HG03066 (cell line): ENCODE results near the gene NR4A2.
A peak's percentile ranks its signal among the peaks of the same experiment; 100 is the strongest.
"Not testable (repeated sequence)": the region's sequence is repeated elsewhere in the genome, so short reads cannot be mapped to it uniquely, and the experiment has no call there.

Experiments
- ATAC-seq: cut with Tn5 transposase; IDR thresholded peaks from one replicate; pipeline ENCODE4 v1.9.1; 2021; ENCODE audit warnings: low read depth; ENCODE audit not compliant: unreplicated experiment

The NR4A2 gene

DNA sequence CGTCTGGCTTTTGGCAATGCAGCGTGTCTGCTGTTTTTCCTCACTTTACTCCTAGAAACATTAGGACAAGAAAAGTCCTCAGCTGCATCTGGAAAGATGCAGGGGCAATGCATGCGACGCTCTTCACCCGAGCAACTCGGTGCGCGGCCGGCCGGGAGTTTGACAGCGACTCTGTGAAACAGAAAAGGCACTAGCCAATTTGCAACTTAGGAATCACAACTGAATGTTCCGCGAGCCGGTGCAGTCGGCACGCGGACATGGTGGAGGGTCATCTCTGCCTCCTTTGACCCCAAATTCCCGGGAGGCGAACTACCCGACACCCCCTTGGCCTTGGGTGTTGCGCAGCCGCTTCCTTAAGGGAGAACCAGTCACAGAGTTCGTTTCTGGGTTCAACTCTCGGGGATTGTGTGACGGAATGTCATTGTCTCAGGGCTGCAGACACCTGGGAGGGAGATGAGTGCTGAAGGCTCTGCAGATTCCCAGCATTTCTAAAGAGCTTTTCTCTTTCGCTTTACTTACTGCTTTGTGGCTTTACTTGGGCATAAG lies 9.8 kb downstream of the NR4A2 start:
- ATAC-seq: peak; percentile 1

DNA sequence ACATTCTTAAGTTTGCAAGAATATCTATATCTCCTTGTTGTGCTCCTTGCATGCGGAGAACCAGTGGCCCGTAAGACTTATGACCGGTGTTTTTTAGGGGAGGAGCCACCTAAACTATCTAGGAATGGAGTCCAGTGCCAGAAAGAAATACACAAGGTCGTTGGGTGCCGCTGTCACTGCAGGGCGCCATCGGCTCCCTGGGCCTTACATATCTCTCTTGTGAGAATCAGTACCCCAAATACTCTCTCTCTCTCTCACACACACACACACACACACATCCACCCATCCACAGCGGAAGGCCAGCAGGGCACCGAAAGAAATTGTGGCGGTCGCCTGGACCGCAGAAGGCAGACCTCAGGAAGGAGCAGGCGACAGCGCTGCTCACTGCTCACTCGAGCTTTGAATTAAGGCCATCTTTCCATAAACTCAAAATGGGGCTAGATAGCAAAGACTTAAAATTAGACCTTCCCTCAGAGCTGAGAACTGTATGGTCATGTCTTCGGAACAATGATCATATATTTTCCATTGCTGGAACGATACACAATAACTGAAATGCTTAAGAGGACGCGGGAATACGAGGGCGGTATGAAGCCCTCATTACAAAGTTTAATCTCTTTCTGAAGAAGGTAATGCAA lies 10.4 kb downstream of the NR4A2 start:
- peak; percentile 62 for ATAC-seq

DNA sequence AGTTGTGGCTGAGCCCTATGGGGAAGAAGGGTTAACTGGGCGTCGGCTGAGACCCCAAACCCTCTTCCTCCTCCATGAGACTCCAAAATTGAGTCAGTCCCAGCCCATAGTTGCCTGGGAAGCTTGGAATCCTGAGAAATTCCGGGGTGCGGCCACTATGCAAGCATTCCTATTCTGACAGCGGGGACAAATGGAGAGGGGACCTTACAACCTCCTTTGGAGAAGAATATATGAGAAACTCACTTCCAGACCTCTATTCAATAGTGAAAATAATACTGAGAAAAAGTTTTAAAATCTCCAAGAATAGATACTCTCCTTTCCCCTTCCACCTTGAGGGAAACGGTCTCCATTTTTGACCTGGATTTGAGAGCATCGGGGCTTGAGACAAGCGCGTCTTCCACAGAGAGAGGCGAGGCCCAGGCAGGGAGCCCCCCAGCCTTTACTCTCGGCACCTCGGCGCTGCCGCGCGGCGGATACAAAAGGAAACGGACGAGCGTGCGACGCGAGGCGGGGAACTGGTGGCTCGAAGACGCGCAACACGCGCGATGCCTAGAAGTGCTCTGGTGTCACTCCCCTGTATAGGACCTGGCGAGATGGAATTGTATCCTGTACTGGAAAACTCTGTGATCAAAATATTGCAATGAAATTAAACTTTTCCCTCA lies 11.1 kb downstream of the NR4A2 start:
- ATAC-seq: no peak

DNA sequence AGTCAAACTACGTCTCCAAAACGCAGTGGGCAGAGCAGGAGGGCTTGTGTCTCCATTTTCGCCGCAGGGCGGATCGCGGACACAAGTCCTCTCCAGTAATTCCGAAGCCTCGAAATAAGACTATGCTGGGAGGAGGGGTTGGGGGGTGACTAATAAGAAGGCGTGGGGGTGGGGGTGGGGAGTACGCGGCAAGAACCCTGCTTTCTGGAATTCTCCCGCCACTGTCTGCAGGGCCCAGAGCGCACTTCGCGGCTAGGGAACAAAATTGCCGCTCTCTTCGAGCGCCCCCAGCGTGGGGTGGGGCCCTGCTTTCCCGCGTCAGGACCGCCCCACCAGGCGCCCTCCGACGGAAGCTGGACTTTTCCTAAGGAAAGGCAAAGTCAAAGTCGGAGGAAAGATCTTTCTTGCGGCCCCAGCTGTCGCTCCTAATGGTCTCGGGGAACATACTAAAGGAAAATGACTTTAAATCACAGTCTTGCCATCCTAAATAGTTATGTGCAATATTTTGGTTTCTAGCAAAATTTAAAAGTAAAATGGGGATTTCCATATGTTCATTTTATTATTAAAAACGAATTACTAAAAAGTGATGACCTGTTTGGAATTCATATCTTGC lies 11.9 kb downstream of the NR4A2 start:
- ATAC-seq: no peak

DNA sequence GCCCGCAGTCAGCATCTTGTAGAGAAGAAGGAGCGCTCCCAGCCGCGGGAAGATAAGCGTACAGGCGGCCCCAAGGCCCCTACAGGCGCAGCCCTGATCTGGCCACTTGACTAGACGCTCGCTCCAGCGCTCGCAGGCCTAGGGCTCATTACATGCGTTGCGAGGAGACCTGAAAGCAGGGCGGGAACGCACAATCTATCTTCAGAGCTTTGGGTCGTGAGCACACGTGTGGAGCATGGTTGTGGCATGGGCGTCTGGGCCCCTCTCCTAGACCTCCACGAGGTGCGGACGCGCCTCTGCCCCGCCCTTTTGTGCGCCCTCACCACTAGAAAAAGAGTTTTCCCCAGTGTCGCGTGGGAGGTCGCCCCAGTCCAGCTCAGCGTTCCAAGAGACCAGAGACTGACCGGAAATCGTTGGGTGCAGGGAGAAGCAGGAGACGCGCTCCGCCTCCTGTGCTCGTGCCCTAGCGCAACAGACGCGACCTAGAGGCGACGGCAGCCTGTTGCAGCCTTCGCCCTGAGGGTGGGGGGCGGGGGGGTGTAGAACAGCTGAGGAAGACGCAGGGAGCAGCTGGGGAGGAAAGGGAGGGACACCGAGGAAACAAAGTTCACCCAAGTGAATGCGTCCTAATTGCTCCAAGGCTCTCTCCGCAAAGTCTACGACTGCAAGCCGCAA lies 12.6 kb downstream of the NR4A2 start:
- ATAC-seq: no peak

DNA sequence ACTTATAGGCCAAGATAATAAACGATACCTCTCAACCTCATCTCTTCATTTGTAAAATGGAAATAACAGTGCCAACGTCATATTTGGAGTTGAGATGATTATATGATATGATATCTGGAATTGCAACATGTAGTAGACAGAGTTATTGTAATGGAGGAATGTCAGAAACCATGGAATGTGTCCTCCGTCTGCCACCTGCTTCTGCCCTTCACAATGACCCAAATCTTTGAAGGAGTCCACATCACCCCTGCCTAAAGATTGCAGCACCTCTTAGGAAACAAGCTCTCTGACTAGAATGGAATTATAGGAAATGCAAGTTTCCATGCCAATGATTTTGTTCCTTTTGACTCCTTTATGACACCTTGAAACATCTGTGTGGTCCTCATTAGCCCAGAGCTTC lies 14.9 kb downstream of the NR4A2 start:
- no peak for ATAC-seq

DNA sequence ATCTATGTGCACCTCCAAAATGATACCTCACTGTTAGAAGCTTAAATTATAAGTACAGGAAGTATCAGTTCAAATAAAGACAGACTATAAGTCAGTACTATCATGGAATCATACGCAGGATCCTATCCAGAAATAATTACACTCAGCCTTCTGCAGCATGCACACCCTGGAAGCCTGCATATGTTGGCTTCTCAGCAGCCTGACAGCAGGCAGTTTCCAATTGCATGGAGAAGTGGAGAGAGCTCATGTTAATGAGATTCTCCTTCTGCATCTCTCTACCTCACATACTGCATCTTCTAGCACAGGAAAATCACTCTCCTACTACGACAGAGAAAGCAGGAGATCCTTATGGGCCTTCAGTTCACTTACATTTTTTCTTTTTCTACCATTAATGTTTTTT lies 20.5 kb downstream of the NR4A2 start:
- no peak for ATAC-seq

DNA sequence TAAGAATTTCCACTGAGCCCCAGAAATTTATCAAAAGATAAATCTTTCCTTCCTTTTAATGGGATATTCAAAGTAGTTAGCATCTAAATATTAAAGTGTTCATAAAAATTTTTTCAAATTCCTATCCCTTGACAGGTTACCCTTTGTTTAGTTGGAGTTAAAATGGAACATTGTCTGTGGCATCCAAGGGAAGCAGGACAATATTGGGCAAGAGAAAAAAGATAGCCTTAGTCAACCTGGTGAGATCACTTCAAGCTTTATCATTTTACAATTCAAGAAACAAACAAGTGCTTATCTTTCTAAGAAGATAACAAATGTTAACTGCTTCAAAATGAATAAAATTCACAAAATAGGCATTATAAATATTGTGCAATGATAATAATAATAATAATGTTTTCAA lies 21.7 kb downstream of the NR4A2 start:
- no peak for ATAC-seq

DNA sequence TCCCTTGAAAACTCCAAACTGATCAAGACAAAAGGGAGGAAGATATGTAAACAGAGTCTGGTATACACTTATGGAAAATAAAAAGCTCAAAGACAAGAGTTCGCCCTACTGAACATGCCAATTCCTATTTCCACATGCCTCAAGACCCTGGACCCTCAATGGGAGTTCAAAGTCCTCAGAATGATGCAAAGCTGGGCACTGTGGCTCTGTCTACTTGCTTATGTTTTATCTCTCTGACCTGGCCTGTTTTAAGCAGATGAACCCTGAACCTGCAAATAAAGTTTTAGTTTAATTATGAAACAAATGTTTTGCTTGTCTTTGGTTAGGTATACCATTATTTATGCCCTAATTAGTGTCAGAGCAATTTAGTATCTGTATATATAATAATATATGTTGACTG lies 22.6 kb downstream of the NR4A2 start:
- no peak for ATAC-seq

DNA sequence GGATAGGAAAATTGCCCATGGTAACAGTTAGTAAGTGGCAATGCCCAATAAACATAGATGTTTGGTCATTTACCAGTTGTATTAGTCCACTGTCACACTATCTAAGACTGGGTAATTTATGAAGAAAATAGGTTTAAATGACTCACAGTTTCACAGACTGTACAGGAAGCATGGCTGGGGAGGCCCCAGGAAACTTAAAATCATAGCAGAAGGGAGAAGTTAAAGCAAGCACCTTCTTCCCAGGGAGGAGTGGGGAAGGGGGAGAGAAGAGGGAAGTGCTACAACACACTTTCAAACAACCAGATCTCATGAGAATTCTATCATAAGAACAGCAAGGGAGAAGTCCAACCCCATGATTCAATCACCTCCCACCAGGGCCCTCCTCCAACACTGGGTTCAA lies 23.4 kb downstream of the NR4A2 start:
- ATAC-seq: no peak

DNA sequence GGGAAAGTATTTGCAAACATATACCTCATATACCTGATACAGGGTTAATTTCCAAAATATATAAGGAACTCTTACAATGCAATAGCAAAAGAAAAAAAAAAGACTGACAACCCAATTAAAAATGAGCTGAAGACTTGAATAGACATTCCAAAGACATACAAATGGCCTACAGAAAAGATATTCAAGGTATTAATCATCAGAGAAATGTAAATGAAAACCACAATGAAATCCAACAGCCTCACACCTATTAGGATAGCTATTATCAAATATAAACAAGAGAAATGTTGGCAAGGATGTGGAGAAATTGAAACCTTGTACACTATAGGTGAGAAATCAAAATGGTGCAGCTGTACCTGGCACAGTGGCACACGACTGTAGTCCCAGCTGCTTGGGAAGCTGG lies 25.7 kb downstream of the NR4A2 start:
- no peak for ATAC-seq

DNA sequence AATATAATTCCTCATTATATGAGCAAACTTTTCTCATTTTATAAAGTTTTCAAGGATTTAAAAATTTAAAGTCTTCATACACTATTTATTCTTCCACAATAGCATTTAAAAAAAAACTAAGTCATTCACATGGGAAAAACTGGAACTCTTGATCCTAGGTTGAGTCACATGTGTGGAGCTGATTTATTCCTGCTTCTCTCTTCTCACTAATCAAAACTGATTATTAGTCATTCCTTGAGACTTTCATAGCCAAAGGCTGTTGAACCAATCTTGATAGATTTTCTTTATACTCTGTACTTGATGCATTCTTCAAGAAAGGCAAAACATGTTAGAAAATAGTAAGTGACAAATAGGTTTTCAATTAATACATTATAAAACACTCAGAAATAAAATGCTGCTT lies 27.4 kb downstream of the NR4A2 start:
- no peak for ATAC-seq

DNA sequence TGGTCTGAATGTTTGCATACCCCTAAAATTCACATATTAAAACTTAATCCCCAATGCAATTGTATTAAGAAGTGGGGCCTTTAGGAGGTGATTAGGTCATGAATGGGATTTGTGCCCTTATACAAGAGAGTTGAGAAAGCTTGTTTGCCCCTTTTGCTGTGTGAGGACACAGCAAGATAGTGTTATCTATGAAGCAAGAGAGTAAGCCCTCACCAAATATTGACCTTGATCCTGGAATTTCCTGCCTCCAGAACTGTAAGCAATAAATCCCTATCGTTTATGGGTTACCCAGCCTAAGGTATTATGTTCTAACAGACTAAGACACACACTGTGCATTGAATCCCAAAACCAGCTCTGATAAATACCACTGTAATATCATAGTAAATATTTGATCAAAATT lies 32.2 kb downstream of the NR4A2 start:
- no peak for ATAC-seq

DNA sequence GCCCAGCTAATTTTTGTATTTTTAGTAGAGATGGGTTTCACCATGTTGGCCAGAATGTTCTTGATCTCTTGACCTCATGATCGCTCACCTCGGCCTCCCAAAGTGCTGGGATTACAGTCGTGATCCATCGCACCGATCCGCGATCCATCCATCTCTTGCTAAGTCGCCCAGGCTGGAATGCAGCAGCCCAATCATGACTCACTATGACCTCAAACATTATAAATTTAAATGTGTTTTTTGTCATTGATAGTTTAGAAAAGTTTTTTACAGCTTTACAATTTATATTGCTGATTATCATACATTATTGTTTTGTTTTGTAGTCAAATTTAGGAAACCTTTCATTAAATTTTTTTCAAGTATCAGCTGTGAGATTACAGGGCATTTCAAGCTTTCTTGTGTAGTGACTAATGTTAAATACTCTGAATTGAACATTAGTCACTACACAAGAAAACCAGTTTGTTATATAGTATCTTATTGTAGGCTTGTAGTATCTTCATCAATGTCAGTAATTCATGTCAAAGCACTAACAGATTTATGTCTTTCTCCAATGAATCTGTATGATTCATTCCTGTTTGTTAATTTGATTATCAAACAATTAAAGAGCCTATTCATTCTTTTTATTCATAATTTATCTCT lies 37.5 kb downstream of the NR4A2 start:
- no peak for ATAC-seq

DNA sequence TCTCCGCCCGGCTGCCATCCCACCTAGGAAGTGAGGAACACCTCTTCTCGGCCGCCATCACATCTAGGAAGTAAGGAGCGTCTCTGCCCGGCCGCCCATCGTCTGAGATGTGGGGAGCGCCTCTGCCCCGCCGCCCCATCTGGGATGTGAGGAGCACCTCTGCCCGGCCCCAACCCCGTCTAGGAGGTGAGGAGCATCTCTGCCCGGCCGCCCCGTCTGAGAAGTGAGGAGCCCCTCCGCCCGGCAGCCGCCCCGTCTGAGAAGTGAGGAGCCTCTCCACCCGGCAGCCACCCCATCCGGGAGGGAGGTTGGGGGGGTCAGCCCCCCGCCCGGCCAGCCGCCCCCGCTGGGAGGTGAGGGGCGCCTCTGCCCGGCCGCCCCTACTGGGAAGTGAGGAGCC lies 39.1 kb downstream of the NR4A2 start:
- not testable (repeated sequence) for ATAC-seq

DNA sequence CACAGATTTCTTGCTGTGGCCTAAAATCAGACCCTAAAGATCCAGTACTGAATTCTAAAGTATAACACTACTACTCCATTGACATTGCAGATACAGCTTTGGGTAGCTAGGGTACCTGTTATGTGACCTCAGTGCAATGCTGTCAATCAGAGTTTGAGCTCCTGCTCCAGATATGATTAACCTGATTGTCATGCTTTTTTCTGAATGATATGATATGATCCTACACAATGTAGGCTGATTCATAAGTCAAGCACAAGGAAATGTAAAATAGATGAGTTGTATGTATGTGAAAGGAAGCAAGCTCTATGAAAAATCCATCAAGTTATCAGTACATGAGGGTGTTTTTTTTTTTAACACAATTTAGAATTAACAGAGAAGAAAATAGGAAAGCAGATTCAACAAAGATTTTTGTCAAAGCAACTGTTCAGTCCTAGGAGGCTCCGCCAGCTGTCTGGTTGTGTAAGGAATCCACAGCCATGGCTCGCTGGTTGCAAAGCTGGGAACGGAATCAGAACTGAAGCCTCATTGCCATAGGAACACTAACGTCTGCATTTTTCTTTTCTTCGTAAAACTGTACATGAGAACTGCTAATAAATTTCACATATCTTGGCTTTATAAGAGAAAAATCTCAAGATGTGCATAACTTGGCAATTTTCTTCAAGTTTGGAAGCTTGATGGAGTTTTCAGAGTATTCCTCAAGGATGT lies 52.9 kb downstream of the NR4A2 start:
- no peak for ATAC-seq
